Measurements from ENCODE around the gene AHRR.

DNA sequence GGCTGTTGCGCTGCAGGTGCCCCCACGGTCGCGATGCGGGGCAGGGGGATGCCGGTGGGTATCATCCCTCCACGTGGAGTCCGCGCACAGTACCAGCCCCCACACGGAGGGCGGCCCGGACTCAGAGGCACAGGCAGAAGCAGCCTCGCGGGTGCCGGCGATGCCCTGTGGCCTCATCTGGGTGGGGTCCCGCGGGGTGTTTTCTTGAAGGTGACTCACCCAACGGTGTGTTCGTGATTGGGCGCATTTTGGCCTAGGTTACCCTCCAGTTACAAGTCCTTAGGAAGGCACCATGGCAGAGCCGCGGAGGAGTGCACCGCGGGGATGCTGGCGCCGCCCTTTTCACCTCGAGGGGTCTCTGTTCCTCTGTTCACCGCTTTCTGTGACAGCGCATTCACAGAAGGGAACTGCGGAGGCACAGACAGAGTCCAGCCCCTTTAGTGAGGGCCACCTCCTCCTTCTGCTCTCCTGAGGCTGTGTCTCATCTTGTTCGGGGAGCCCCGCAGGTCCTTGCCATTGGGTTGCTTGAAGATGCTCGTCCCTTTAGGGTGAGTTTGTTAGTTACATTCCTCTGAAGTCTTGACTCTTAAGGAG is 99.9 kb downstream of the AHRR start:
- TF ChIP-seq POLR2AphosphoS5 (IDR thresholded peaks at IDR 0.05) = no peak
- TF ChIP-seq, protein P1, sequence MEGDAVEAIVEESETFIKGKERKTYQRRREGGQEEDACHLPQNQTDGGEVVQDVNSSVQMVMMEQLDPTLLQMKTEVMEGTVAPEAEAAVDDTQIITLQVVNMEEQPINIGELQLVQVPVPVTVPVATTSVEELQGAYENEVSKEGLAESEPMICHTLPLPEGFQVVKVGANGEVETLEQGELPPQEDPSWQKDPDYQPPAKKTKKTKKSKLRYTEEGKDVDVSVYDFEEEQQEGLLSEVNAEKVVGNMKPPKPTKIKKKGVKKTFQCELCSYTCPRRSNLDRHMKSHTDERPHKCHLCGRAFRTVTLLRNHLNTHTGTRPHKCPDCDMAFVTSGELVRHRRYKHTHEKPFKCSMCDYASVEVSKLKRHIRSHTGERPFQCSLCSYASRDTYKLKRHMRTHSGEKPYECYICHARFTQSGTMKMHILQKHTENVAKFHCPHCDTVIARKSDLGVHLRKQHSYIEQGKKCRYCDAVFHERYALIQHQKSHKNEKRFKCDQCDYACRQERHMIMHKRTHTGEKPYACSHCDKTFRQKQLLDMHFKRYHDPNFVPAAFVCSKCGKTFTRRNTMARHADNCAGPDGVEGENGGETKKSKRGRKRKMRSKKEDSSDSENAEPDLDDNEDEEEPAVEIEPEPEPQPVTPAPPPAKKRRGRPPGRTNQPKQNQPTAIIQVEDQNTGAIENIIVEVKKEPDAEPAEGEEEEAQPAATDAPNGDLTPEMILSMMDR (IDR thresholded peaks at IDR 0.05) = no peak
- TF ChIP-seq POLR2A (IDR thresholded peaks at IDR 0.05) = no peak
